K562 (cell line): ENCODE results near the gene RNF123. TPM values are rescaled to one million over a fixed set of nuclear protein-coding genes. Genes with fewer than 3 reads are reported as not detected.

Experiments used
- FIP1L1 ChIP-seq: fragments of 200-400 bp; formaldehyde crosslinking; IDR thresholded peaks from 2 replicates; pipeline ENCODE4 v1.6.1; 2018; ENCODE audit warnings: mild to moderate bottlenecking, low read depth, low read length; ENCODE audit not compliant: poor library complexity, severe bottlenecking
- FOSL1 ChIP-seq: fragments of 200-800 bp; sonication (Bioruptor generic); conservative IDR thresholded peaks from 2 replicates; pipeline ENCODE4 v1.6.1; 2016; ENCODE audit warnings: missing genetic modification characterization, missing compliant biosample characterization
- HMG20A ChIP-seq: fragments of 450-650 bp; formaldehyde crosslinking; conservative IDR thresholded peaks from 2 replicates; pipeline ENCODE4 v1.4.0; 2020; ENCODE audit warnings: mild to moderate bottlenecking, mixed read lengths
- MCM7 ChIP-seq, 2 experiments: fragments of 450-650 bp; IDR thresholded peaks; 2 replicates each; pipeline ENCODE4 v1.6.1; 2016 to 2018
- POLR3A ChIP-seq: IDR thresholded peaks from 2 replicates; pipeline ENCODE4 v1.6.1; 2011; ENCODE audit warnings: borderline replicate concordance, mild to moderate bottlenecking, moderate library complexity; ENCODE audit not compliant: insufficient read length, insufficient read depth; ENCODE audit errors: extremely low read depth
- PTBP1 ChIP-seq: fragments of 200-400 bp; formaldehyde crosslinking; IDR thresholded peaks from 2 replicates; pipeline ENCODE4 v1.6.1; 2017; ENCODE audit warnings: low read depth, low read length
- RBM34 ChIP-seq: fragments of 200-400 bp; formaldehyde crosslinking; IDR thresholded peaks from 2 replicates; pipeline ENCODE4 v1.6.1; 2018; ENCODE audit warnings: low read length, borderline replicate concordance; ENCODE audit not compliant: insufficient read depth
- RFX7 ChIP-seq: fragments of 250-450 bp; sonication (Bioruptor Pico); IDR thresholded peaks from 2 replicates; pipeline ENCODE4 v1.5.1; 2021; ENCODE audit warnings: mild to moderate bottlenecking
- TFAP4 ChIP-seq: sonication (generic); formaldehyde crosslinking; IDR thresholded peaks from 2 replicates; pipeline ENCODE4 v1.8.0; 2022; ENCODE audit warnings: missing genetic modification reagents, mild to moderate bottlenecking, moderate library complexity, borderline replicate concordance
- ZNF23 ChIP-seq: fragments of 250-450 bp; sonication (Bioruptor Pico); IDR thresholded peaks from 2 replicates; pipeline ENCODE4 v1.4.0; 2020; ENCODE audit warnings: mild to moderate bottlenecking
- ZNF232 ChIP-seq: sonication (generic); formaldehyde crosslinking; IDR thresholded peaks from 2 replicates; pipeline ENCODE4 v1.8.0; 2022; ENCODE audit warnings: mild to moderate bottlenecking, missing genetic modification reagents
- polyA plus RNA-seq, 8 experiments: library from polyadenylated mRNA; depleted of rRNA in 4 of 8; stranded (reverse) in 5 of 8; unstranded in 3 of 8; fragments of >200 nt; fragmentation: Nextera tagmentation in 2 of 8; fragmentation: Illumina TruSeq in 1 of 8; extraction: Ambion mirVana in 2 of 8; extraction: Trizol in 1 of 8; gene quantifications; 2 replicates each; pipeline versions ENCODE4 v1.2.1 to v1.2.3, GENCODE V29; 2011 to 2014; ENCODE audit warnings: inconsistent platforms in 1 of 8, missing spikeins in 1 of 8
- total RNA-seq, 7 experiments: library from RNA; depleted of rRNA in 6 of 7; stranded (reverse); fragments of >200 nt in 6 of 7; fragmentation: Illumina TruSeq in 2 of 7; extraction: Trizol in 2 of 7; gene quantifications; 2 replicates each; pipeline versions ENCODE4 v1.2.1 to v1.2.3, GENCODE V29; 2011 to 2021; ENCODE audit warnings: low replicate concordance in 1 of 7
- TF ChIP-seq, protein P1 (sequence below): fragments of 200-800 bp; sonication (Bioruptor generic); IDR thresholded peaks from 2 replicates; pipeline ENCODE4 v1.6.1; 2017; ENCODE audit warnings: missing genetic modification characterization, missing compliant biosample characterization
- TF ChIP-seq, protein P2 (sequence below): fragments of 450-650 bp; formaldehyde crosslinking; IDR thresholded peaks from 2 replicates; pipeline ENCODE4 v1.4.0; 2020; ENCODE audit warnings: mild to moderate bottlenecking
- TF ChIP-seq, protein P3 (sequence below), 3 experiments: fragments of 200-800 bp in 1 of 3; fragments of 250-450 bp in 1 of 3; fragments of 450-650 bp in 1 of 3; sonication (Bioruptor Pico) in 1 of 3; sonication (Bioruptor generic) in 1 of 3; formaldehyde crosslinking in 1 of 3; IDR thresholded peaks; 2 replicates each; pipeline versions ENCODE4 v1.6.1 to v1.8.0; 2016 to 2022; ENCODE audit warnings: mild to moderate bottlenecking in 2 of 3, missing genetic modification characterization in 2 of 3, missing compliant biosample characterization in 1 of 3, moderate library complexity in 1 of 3
- TF ChIP-seq, protein P4 (sequence below), 2 experiments: fragments of 150-350 bp in 1 of 2; IDR thresholded peaks; 2 replicates each; pipeline ENCODE4 v1.6.1; 2012 to 2016; ENCODE audit warnings: low read depth in 2 of 2, low read length in 2 of 2, mild to moderate bottlenecking in 1 of 2, moderate library complexity in 1 of 2

Gene RNF123
- total and polyA plus RNA-seq, 9 of the 15 experiments (the other 6 are each of a cell fraction or from before 2014, with no cell fraction given): 8.7 to 53.1 (median 17.5) TPM

DNA sequence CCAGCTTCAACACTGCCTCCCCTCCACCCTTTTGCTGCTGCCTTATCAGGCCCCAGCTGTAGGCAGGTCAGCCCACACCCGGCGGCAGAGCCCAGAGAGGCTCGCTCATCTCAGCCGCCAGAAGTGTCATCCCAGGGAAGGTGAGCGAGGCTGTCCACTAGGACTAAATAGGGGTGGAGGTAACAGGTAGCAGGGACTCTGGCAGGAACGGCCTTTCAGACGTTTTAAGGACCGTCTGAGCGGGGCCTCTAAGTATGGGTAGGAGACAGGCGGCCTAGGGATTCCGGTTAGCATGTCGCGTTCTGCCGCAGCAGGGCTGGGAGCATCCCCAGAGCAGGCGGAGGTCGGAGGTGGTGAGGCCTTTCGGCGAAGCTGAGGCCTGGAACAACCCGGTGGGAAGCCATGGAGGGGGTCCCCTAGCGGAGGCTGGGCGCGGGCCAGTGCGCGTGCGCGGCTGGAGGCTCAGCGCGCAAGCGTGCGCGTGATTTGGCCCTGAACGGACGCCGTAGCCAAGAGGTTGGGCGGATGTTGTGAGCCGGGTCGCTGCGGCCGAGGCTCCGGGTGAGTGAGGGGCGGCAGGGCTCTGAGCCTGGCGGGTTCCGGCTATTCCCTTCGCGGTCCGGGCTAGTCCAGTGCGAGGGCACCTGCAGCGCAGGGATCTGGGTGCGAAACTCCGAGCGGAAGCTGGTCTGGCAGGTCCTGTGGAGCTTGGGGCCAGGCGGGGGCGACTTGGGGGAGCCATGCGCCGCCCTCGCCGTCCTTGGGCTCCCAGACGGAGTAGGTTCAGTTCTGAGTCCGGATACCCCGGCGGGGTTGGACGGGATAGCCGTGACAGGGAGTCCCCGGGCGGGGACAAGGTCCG, at the start of gene RNF123, which contains the start of gene MST1 (continued):
- TF ChIP-seq TFAP4: peak; percentile 86
- TF ChIP-seq PTBP1: no peak
- TF ChIP-seq RFX7 (CRISPR knock-in tag): no peak
- TF ChIP-seq FOSL1: no peak
- TF ChIP-seq, protein P1, sequence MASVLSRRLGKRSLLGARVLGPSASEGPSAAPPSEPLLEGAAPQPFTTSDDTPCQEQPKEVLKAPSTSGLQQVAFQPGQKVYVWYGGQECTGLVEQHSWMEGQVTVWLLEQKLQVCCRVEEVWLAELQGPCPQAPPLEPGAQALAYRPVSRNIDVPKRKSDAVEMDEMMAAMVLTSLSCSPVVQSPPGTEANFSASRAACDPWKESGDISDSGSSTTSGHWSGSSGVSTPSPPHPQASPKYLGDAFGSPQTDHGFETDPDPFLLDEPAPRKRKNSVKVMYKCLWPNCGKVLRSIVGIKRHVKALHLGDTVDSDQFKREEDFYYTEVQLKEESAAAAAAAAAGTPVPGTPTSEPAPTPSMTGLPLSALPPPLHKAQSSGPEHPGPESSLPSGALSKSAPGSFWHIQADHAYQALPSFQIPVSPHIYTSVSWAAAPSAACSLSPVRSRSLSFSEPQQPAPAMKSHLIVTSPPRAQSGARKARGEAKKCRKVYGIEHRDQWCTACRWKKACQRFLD (CRISPR knock-in tag): 0 out of 2 replicates have a peak, but pooled peaks have one; percentile 56
- no peak for TF ChIP-seq RBM34
- peak; percentile 54 for TF ChIP-seq FIP1L1
- TF ChIP-seq, protein P2, sequence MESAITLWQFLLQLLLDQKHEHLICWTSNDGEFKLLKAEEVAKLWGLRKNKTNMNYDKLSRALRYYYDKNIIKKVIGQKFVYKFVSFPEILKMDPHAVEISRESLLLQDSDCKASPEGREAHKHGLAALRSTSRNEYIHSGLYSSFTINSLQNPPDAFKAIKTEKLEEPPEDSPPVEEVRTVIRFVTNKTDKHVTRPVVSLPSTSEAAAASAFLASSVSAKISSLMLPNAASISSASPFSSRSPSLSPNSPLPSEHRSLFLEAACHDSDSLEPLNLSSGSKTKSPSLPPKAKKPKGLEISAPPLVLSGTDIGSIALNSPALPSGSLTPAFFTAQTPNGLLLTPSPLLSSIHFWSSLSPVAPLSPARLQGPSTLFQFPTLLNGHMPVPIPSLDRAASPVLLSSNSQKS (CRISPR knock-in tag): no peak
- TF ChIP-seq, protein P3, sequence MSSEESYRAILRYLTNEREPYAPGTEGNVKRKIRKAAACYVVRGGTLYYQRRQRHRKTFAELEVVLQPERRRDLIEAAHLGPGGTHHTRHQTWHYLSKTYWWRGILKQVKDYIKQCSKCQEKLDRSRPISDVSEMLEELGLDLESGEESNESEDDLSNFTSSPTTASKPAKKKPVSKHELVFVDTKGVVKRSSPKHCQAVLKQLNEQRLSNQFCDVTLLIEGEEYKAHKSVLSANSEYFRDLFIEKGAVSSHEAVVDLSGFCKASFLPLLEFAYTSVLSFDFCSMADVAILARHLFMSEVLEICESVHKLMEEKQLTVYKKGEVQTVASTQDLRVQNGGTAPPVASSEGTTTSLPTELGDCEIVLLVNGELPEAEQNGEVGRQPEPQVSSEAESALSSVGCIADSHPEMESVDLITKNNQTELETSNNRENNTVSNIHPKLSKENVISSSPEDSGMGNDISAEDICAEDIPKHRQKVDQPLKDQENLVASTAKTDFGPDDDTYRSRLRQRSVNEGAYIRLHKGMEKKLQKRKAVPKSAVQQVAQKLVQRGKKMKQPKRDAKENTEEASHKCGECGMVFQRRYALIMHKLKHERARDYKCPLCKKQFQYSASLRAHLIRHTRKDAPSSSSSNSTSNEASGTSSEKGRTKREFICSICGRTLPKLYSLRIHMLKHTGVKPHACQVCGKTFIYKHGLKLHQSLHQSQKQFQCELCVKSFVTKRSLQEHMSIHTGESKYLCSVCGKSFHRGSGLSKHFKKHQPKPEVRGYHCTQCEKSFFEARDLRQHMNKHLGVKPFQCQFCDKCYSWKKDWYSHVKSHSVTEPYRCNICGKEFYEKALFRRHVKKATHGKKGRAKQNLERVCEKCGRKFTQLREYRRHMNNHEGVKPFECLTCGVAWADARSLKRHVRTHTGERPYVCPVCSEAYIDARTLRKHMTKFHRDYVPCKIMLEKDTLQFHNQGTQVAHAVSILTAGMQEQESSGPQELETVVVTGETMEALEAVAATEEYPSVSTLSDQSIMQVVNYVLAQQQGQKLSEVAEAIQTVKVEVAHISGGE (CRISPR knock-in tag; IDR thresholded peaks at IDR 0.05): peak; percentile 64 to 97 (median 87); a peak in 5 of 6 replicates
- TF ChIP-seq ZNF232: no peak
- no peak for TF ChIP-seq MCM7 (IDR thresholded peaks at IDR 0.05)
- TF ChIP-seq HMG20A (CRISPR knock-in tag): no peak
- no peak for TF ChIP-seq ZNF23 (CRISPR knock-in tag)
- no peak for TF ChIP-seq POLR3A
- TF ChIP-seq, protein P4, sequence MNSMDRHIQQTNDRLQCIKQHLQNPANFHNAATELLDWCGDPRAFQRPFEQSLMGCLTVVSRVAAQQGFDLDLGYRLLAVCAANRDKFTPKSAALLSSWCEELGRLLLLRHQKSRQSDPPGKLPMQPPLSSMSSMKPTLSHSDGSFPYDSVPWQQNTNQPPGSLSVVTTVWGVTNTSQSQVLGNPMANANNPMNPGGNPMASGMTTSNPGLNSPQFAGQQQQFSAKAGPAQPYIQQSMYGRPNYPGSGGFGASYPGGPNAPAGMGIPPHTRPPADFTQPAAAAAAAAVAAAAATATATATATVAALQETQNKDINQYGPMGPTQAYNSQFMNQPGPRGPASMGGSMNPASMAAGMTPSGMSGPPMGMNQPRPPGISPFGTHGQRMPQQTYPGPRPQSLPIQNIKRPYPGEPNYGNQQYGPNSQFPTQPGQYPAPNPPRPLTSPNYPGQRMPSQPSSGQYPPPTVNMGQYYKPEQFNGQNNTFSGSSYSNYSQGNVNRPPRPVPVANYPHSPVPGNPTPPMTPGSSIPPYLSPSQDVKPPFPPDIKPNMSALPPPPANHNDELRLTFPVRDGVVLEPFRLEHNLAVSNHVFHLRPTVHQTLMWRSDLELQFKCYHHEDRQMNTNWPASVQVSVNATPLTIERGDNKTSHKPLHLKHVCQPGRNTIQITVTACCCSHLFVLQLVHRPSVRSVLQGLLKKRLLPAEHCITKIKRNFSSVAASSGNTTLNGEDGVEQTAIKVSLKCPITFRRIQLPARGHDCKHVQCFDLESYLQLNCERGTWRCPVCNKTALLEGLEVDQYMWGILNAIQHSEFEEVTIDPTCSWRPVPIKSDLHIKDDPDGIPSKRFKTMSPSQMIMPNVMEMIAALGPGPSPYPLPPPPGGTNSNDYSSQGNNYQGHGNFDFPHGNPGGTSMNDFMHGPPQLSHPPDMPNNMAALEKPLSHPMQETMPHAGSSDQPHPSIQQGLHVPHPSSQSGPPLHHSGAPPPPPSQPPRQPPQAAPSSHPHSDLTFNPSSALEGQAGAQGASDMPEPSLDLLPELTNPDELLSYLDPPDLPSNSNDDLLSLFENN (IDR thresholded peaks at IDR 0.05; ENCODE audit: low read depth in 2 of 2, low read length in 2 of 2): no peak
